ENCODE results near the gene CLMP.

The CLMP gene

GRCh38 chr11:123200264-123200663 is 5.2 kb upstream of the CLMP start:
- H3K4me3 ChIP-seq (ENCODE audit: low read depth, low read length) = no peak overlapping the region
- TF ChIP-seq CTCF (IDR thresholded peaks at IDR 0.05; ENCODE audit: borderline replicate concordance, insufficient read depth, low read depth, low read length) = no peak

- no peak for TF ChIP-seq CTCF (IDR thresholded peaks at IDR 0.05; ENCODE audit: borderline replicate concordance, insufficient read depth, low read depth, low read length)
- no peak overlapping the region for H3K4me3 ChIP-seq (ENCODE audit: low read depth, low read length)
These were observed 2.7 kb upstream of the CLMP start for GRCh38 chr11:123197711-123198110.

- no peak for TF ChIP-seq CTCF (IDR thresholded peaks at IDR 0.05; ENCODE audit: borderline replicate concordance, insufficient read depth, low read depth, low read length)
- H3K4me3 ChIP-seq (ENCODE audit: low read depth, low read length) = no peak overlapping the region
These were observed 1.1 kb upstream of the CLMP start for GRCh38 chr11:123196060-123196714.

GRCh38 chr11:123194337-123195187 is 486 bp downstream of the CLMP start:
- no peak for TF ChIP-seq CTCF (IDR thresholded peaks at IDR 0.05; ENCODE audit: borderline replicate concordance, insufficient read depth, low read depth, low read length)
- H3K4me3 ChIP-seq (ENCODE audit: low read depth, low read length) = no peak overlapping the region

GRCh38 chr11:123193742-123194141 is 1.3 kb downstream of the CLMP start:
- H3K4me3 ChIP-seq (ENCODE audit: low read depth, low read length) = no peak overlapping the region
- no peak for TF ChIP-seq CTCF (IDR thresholded peaks at IDR 0.05; ENCODE audit: borderline replicate concordance, insufficient read depth, low read depth, low read length)

- H3K4me3 ChIP-seq (ENCODE audit: low read depth, low read length) = no peak overlapping the region
- no peak for TF ChIP-seq CTCF (IDR thresholded peaks at IDR 0.05; ENCODE audit: borderline replicate concordance, insufficient read depth, low read depth, low read length)
These were observed 3.1 kb downstream of the CLMP start for GRCh38 chr11:123191939-123192338.

- H3K4me3 ChIP-seq (ENCODE audit: low read depth, low read length) = no peak overlapping the region
- no peak for TF ChIP-seq CTCF (IDR thresholded peaks at IDR 0.05; ENCODE audit: borderline replicate concordance, insufficient read depth, low read depth, low read length)
These were observed 4.5 kb downstream of the CLMP start for GRCh38 chr11:123190518-123190917.
